ENCODE data around the gene GID4.
"Not testable (repeated sequence)": the region's sequence is repeated elsewhere in the genome, so short reads cannot be mapped to it uniquely, and the experiment has no call there.

GID4 gene

DNA sequence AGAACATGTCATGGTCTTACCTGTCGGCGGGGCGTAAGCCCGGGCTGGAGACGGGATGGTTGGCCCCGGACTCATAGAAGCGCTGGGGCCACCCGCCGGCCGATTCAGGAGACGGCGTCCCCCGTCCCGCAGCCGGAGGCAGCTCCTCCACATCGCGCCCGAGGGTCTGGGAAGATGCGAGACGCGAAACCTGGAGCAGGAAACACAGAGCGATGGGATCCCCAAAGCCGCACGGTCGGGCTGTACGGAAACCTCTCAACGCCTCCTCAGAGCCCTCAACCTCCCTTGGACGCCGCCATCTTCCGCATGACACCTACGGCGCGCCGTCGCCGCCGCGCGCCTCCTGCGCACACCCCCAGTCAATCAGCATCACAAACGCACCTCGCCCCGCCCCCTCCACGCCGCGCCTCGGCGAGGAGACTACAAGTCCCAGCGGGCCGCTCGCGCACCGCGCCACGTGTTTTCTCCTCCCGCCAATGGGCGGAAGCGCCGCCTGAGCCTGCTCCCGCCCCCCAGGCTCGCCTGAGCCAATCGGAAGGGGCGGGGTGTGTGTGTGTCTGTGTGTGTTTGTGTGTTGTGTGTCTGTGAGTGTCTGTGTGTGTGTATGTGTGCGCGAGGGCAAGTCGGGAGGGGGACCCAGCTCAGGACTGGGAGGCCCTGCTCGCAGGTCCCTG, at the start of gene GID4, which contains the start of gene ATPAF2:
TSS of gene GID4 (plus strand) at position 548 of the 674 bp plus-strand sequence. CDS start at position 605, 57 bp downstream.
TSS of gene ATPAF2 (minus strand) at position 308 of the 674 bp plus-strand sequence. CDS start at position 153, 155 bp downstream.
- DNase-seq (ENCODE audit: low spot score) = peak; percentile 99

- DNase-seq (ENCODE audit: low spot score) = no peak
Observed at GRCh38 chr17:17989618-17990017, 49.6 kb upstream of the GID4 start.

DNA sequence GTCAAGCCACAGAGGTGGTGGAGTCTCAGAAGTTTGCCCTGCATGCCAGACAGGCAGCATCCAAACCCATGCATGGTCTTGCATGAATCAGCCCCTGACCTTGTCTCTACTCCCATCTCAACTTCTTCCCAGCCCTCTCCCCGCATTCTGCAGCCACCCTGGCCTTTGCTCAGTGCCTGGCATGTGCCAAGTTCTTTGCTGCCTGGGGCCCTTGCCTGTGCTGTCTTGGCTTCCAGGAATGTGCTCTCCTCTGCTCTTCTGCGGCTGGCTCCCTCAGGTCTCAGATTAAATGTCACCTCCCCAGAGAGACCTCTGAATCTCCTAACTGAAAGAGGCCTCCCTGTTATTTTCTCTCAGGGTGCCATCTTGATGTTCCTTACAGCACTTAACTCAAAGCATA, 48.9 kb upstream of the GID4 start:
- peak; percentile 32 for DNase-seq (ENCODE audit: low spot score)

- DNase-seq (ENCODE audit: low spot score) = no peak
Observed at GRCh38 chr17:17993366-17993765, 45.8 kb upstream of the GID4 start.

DNA sequence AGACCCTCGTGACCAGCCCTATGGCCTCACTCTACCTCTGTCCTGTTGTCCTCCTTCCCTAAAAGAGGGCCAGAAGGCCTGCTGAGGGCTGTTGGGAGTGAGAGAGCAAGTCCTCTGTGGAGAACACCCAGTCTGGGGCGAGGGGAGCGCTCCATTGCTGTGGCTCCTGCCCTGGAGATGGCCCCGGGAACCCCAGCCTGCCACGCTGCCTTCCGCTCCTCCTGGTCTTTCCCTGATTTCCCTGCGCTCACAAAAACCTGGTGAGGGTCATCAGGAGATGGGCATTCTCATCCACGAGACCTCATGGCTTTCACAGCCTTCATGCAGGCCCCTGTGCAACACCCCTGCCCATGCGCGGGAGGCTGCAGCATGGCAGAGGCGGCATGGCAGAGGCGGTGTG, 45.4 kb upstream of the GID4 start:
- no peak for DNase-seq (ENCODE audit: low spot score)

GRCh38 chr17:17994271-17995069, 44.7 kb upstream of the GID4 start:
- no peak for DNase-seq (ENCODE audit: low spot score)

DNA sequence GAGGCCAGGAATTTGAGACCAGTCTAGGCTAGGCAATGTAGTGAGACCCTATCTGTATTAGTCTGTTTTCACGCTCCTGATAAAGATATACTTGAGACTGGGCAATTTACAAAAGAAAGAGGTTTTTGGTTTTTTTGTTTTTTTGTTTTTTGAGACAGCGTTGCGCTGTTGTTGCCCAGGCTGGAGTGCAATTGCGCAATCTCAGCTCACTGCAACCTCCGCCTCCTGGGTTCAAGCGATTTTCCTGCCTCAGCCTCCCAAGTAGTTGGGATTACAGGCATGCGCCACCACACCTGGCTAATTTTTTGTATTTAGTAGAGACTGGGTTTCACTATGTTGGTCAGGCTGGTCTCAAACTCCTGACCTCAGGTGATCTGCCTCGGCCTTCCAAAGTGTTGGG, 43.3 kb upstream of the GID4 start:
- DNase-seq (ENCODE audit: low spot score) = not testable (repeated sequence)

DNA sequence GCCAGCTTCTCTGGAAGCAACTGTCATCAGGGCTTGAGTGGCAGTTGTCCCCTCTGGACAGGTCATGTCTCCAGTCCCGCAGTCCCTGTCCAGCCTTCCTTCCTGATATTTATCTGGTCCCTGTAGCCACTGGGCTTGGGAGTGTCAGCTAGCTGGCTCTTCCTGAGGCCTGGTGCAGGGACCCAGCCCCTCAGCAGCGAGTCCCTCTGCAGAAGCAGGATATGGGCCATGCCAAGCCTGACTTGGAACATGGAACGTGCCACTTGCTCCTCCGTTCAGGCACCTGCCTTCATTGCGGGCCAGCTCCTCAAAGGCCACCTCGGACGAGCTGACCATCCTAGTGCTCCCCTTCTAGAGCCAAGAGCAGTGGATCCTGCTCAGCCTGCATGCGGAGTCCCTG, 40.3 kb upstream of the GID4 start:
- DNase-seq (ENCODE audit: low spot score) = no peak

- peak; percentile 22 for DNase-seq (ENCODE audit: low spot score)
Observed at GRCh38 chr17:17999364-18000029, 39.7 kb upstream of the GID4 start.

- no peak for DNase-seq (ENCODE audit: low spot score)
Observed at GRCh38 chr17:18000030-18000408, 39.2 kb upstream of the GID4 start.

DNA sequence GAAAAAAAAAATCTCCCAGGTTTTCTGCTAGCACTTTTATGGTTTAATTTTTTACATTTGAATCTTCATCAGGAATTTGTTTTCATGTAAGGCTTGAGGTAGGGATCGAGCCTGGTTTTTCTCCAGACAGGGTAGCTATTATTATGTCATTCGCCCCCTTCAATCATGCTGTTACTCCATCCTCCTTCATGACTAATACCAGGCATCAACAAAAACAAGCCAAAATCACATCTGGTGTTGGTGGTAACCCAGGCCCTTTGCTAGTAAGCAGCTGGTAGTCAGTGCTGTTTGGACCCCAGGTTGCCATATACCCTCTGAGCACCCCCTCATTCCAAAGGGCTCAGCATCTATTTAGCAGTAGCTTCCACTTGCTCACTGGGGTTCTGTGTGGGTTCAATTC, 37.0 kb upstream of the GID4 start:
- DNase-seq (ENCODE audit: low spot score) = no peak

DNA sequence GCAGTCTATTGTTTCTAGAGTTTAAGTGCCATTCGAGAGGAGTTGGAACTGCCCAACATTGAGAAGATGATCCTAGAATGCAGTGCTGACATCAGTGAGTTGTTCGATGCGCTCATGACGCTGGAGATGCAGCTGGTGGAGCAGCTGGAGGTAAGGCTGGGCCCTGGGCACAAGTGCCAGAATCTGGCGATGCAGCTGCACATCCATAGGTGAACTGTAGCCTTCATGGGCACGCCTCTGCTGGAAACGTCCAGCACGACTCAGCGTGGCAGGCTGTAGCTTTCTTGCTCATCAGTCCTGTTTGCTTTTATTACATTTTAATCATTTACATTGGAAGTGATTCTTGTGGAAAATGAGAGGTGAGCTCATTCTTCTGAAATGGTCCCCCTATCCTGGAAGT, 34.9 kb upstream of the GID4 start:
- peak; percentile 55 for DNase-seq (ENCODE audit: low spot score)

DNA sequence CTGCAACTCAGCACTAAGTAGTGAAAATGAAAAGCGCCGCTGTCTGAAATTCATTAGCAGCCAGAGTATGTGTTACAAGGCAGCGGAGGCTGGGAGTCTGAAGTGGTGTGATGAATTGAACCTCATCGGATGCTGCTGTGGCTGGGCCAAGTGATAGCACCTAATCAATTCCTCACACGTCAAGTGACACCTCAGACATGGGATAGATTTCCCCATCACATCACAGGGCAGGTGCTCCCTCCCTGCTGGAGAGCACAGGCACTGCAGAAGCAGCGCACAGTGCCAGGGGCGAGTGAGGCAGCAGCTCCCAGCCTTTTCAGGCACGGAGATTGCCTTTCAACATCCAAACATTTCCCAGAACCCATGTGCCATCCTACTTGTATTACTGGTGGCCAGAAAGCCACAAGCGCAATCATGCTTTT, 34.3 kb upstream of the GID4 start:
- DNase-seq (ENCODE audit: low spot score) = no peak

DNA sequence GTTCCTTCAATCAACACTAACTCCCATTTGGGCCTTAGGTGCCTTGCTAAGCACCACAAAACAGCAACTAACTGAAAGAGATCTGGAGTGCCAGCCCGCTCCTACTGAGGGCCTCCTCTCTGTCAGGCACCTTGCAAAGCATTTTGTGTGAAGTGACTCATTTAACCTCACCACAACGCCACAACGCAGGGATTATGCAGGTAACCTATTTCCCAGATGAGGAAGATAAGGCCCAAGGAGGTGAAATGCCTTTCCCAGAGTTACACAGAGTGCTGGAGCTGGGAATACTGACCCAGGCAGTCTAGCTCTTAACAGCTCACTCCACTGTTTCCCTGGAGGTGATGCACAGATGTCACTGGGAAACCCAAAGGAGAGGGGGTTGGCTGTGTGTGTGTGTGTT, 33.7 kb upstream of the GID4 start:
- DNase-seq (ENCODE audit: low spot score) = peak; percentile 49

- DNase-seq (ENCODE audit: low spot score) = no peak
Observed at GRCh38 chr17:18006495-18007239, 32.5 kb upstream of the GID4 start.

- DNase-seq (ENCODE audit: low spot score) = peak; percentile 83
Observed at GRCh38 chr17:18008496-18009268, 30.5 kb upstream of the GID4 start.

- DNase-seq (ENCODE audit: low spot score) = no peak
Observed at GRCh38 chr17:18009609-18010420, 29.4 kb upstream of the GID4 start.

GRCh38 chr17:18011286-18011685, 27.9 kb upstream of the GID4 start:
- DNase-seq (ENCODE audit: low spot score) = no peak

- DNase-seq (ENCODE audit: low spot score) = no peak
Observed at GRCh38 chr17:18014006-18014405, 25.2 kb upstream of the GID4 start.

- no peak for DNase-seq (ENCODE audit: low spot score)
Observed at GRCh38 chr17:18015593-18015992, 23.6 kb upstream of the GID4 start.

Measured in kidney tubule cell (primary cell).